Measurements from ENCODE around the gene C3orf22.
A peak's percentile ranks its signal among the peaks of the same experiment; 100 is the strongest.

The C3orf22 gene

DNA sequence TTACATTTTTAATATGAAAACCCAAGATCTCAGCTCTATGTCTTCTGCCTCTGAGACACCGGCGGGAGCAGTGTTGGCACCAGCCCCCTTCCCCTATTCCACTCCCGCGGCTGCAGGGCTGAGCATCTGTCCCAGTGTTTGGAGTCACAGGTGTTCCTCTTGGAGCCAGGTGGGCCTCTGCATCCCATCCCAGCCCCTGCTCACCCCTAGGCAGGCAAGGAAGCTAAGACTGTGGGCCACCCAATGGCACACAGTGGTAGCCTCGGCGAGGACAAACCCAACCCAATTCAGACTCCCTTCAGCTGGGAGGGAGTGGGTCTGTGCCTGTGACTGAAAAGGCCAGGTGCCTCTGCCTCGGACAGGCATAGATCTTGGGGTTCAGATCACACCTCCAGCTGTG lies 31.7 kb downstream of the C3orf22 start:
- DNase-seq = no peak

DNA sequence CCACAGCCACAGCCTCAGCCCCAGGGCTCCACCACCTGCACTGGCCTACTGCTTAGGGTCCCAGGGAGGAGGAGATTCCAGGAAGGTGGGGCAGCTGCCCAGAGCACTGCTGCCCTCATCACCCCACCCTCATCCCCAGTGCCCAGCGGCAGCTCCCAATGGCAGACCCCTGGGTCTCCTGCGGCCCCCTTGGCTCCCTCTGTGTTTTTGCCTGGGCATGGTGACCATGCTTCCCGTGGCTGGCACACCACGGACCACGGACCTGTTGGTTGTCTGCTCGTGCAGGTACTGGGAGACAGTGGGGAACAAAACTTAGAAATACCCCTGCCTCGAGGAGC lies 32.1 kb downstream of the C3orf22 start:
- DNase-seq = no peak

DNA sequence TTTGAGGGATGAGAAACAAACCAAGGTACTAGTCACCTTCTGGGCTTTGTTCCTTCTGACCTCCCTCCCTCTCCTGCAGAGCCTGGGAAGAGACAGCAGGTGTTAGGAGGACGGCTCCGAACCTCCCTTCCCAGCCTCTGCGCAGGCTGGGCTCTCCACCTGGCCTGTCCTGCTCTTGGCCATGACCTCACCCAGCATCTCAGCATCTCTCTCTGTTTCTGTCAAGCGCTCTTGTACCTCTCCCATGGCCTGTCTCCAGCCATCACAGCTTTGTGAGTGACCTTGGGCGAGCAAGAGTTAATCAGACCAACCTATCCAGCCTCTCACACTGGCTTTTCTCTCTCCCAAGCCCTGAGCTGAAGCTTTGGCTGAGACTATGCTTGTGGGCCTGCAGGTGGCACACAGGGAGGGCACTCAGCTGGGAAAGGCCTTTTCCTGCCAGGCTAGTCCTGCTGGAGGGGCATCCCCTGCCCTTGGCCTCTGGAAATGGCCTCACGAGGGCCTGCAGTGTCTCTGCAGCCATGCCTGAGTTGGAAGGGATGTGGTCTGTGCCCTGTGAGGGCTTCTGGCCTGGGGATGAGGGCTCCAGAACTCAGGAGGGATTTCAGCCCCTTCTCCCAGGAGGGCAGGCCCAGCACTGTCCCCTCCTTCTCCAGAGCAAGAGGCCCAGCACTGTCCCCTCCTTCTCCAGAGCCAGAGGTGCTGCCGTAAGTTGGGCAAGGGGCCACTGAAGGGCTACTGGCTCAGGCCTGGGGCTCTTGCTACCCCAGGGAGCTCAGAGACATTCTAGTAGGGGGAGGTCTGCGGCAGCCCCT lies 32.7 kb downstream of the C3orf22 start:
- no peak for DNase-seq

DNA sequence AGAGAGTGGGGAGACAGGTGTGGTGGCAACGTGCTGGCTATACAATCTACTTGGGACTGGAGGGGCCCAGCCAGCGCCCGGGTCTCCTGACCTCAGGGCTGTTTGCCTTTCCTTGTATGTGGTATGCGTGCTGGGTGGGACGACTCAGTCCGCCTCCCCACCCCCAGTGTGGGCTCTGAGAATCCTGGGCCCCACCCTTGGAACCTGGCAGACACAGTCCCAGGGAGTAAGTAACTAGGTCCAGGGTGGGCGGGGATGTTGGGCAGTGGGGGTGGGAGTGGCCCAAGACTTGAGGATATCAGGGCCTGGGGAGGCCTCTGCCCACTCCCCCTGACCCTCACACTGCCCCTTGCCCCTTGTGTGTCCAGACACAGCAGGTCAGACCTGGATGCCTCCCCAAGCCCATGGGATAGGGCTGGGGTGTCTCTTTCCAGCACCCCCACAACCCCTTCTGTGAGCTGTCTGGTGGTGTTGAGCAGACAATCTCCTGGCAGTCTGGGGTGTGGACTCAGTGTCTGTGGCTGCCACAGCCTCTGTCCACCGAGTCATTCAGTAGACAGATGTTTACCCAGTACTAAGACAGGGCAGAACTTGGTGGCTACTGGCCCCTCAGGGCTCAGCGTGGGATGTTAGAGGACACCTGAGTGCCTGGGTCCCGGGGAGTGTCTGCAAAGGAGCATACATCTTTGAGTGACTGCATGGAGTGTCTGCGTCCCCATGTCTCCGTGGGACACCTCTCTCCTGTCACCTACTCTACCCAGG lies 33.5 kb downstream of the C3orf22 start:
- no peak for DNase-seq

DNA sequence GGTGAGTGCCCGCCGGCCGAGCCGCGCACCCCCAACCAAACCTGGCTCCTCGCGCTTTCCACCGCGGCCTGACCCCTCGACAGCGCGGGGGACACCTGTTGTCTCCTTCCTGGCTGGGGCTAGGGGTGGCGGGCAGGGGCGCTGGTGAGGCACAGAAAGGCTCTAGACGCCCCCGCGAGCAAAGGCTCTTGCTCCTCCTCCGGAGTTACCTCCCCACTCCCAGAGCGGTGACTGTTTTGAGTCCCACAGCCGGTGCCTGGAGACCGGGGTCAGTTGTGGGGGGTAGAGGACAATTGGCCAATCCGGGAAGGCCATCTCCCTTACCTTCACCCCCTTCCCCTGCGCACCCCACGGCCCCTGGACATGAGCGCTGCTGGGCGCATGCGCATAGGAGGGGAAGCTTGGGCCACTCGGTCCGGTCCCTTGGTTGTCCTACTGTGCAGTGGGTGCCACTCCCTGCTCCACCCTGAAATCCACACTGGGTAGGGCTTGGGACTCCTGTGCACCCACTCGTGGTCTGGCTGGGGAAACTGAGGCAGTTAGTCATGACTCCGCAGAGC lies 34.2 kb downstream of the C3orf22 start:
- DNase-seq = no peak

DNA sequence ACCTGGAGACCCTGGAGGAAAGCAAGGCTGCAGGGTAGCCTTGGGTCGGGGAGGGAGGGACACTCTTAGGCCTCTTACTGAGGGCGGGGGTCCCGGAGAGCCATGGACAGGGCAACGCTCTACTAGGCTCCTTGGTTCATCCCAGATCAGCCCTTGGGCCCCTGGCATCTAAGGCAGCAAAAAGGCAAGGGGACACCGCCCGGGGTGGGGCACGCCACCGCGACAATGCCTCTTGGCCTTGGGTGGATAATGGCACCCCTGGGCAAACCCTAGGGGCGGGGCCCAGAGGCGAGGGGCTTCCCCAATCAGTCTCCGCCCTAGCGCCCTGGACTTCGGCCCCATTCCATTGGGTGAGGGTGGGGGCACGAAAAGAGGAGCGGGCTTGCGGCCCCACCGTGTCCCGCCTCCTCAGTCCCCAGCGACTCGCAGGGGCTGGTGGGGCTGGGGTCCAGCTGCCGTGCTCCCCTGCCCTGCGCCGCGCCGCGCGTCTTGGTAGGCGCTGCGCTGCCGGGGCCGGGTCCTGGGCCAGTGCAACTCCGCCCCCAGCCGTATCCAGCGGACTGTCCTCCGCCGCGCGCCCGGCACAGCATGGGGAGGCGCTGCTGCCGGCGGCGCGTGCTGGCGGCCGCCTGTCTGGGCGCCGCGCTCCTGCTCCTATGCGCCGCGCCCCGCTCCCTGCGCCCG lies 34.8 kb downstream of the C3orf22 start, which contains the start of gene CHST13:
TSS of gene CHST13 (plus strand) at position 411 of the 684 bp plus-strand sequence. CDS start at position 589, 178 bp downstream.
- DNase-seq = no peak

DNA sequence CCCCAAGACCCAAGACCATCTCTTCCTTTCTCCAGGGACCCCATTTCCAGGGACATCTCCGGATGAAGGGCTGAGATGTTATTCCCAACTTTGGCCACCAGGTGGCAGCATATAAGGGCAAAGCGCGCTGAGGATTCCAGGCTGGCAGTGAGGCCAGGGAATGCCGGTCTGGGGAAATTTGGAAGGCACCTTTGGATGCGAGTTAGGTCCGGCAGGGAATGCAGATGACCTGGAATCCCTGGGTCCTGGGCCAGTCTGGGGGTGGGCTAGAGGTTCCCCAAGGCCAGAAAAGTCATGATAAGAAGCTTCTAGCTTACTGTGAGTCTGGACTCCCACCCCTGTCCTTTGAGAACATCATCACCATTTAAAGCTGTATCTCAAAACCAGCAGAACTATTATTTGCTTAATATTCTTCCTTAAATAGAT lies 36.4 kb downstream of the C3orf22 start:
- peak; percentile 59 for DNase-seq

DNA sequence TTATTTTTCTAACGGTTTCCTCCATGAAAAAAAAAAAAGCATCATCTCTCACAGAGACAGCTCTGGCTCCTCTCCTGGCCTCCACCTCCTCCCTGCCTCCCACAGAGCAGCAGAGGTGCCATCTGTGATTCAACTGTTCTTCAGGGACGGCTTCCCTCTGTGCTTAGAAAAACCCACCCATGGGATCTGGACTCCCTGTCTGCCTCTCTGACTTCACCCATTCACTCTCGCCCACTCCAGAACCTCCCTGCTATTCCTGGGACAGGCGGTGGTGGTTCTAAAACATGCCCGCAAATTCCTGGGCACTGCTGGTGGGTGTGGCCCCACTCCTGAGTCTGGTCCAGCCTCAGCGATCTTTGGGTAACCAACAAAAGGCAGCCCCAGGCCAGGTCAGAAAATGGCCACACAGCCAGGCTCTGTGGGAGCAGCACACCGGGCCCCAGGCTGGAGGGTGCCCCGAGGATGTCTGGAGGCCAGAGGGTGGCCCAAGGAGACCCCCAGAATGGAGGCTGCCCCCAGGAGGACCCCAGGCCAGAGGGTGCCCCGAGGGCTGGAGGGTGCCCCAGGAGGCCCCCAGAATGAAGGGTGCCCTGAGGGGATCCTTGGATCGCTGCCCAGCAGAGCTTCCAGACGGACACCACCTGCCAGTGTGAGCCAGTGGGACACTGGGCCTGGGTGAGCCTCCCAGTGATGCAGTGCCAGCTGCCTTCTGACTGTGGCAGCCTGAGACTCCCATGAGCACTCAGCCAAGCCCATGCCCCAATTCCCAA lies 37.4 kb downstream of the C3orf22 start:
- DNase-seq = no peak

DNA sequence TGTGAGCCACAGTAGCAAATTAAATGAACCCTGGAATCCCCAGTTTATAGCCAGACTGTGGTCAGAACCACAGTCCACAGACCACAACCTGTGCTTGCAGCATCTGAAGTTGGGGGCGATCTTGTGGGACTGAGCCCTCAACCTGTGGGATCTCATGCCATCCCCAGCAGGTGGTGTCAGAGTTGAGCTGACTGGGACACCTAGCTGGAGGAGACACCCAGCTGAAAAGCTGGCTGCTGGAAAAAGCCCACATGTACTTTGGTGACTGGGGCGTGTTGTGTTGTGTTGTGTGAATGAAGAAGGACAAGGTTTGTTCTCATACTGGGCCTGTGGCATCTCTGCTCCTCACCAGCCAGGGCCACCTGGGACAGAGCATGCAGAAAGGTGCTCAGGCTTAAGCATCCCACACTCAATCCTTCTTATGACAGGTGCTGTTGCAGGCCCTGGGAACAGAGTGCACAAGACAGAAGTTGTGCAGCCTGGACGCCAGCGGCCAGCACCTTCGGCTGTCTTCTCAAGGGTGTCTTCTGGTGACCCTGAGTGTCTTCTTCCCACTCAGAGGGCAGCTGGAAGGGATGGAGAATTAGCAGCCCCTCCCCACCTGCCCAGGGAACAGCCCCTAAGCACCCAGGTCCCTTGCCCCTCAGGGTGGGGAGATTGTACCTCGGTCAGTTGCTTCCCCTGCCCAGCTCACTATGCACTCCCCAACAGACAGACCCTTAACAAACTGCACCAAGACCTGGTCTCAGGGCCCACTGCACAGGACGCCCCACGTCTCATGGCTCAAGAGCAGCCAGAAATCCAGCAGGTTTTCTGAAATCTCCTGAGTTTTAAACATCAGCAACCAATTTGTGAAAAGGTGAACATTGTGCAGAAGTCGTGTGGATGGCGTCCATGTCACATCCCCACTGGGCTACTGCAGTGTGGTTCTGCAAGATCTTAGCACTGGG lies 39.0 kb downstream of the C3orf22 start:
- DNase-seq = no peak

DNA sequence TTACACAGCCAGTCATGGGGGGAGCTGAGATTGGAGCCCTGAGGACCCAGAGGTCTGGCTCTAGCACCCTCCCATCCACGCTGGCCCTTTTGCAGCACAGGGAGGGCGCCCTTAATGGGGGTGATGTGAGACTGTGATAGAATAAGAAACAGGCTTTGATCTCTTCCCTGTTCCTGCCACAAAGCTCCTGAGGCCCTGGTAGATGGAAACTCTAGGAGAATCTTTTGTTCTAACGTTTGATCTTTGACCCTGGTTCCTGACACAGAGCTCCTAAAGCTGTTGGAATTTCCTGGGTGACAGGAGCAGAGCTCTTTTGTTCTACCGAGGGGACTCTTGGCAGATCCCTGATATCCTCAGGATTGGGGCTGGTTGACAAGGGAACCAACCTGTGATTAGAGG lies 40.0 kb downstream of the C3orf22 start:
- no peak for DNase-seq

DNA sequence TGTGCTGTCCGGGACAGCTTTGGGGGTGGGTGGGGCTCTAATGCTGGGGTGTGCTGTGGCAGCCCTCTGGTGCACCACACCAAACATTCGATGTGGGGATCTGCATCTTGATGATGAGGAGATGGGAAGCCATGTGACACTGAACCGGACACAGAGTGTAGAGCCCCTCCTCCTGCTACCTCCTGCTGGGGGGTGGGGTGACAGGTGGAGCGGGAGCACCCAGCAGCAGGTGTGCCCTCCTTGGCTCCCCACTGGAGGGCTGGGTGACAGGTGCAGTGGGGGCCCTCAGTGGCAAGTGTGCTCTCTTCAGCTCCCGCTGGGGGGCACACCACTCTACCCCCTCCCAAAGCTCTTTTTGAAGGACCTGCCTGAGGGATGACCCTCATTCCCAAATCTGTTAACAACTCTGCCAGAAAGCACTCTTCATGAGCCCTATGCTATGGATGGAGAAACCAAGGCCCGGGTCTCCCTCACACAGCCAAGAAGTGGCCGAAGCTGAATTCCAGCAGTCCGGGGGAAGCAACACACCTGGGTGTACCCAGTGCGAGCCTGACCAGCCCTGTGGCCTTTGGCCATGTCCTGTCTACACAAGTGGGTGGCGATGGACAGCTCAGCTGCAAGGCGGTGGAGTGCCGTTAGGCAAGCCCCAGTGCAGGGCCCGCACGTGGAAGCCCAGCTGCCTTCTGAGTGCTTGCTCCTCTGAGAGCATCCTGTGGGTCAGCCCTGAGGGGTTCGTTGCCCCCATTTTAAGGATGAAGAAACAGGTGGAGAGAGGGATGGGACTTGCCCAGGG lies 40.5 kb downstream of the C3orf22 start:
- no peak for DNase-seq

DNA sequence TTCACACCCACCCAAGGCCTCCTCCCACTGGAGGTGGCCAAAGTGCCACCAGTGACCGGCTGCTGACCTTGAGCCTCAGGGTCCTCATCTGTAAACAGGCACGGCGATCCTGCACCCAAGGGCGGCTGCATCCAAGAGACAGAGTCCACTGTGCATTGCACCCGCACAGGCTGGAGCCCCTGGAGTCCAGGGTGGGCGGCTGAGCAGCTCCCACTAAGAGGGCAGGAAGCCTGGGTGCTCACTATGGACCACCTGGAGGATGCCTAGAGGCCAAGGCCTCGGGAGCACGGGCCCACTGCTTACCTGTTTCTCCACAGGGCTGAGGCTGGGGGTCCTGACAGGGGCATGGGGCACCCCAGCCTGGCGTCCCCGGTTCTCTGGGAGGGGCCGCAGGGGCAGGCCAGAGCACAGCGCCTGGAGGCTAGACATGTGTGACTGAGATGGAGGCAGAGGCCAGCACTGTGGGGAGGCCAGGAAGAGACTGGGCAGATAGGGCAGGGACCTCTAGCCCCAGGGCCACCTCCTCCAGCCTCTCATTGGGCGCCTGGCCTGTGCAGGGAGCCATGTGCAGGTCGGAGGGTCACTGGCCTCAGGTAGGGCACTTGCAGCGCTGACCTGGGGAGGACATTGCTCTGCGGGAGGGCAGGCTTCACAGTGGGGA lies 41.3 kb downstream of the C3orf22 start, which contains the start of gene UROC1:
TSS of gene UROC1 (minus strand) at position 483 of the 661 bp plus-strand sequence. CDS start at position 429, 54 bp downstream.
- no peak for DNase-seq

DNA sequence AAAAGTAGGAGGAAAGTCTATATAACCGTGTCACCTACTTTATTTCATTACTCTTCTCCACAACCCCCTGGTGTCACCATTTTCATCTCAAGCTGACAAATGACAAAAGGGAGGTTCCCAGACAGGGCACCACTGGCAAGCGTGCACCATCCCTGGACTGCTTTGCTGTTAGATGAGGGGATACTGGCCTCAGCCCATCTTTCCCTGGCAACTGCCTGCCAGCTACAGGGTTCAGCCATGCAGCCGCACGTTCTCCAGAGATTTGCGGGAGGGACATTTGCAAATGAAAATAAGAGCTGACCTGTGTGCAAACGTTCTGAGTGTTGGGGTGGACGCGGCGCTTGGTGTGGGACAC lies 41.8 kb downstream of the C3orf22 start:
- DNase-seq = no peak

DNA sequence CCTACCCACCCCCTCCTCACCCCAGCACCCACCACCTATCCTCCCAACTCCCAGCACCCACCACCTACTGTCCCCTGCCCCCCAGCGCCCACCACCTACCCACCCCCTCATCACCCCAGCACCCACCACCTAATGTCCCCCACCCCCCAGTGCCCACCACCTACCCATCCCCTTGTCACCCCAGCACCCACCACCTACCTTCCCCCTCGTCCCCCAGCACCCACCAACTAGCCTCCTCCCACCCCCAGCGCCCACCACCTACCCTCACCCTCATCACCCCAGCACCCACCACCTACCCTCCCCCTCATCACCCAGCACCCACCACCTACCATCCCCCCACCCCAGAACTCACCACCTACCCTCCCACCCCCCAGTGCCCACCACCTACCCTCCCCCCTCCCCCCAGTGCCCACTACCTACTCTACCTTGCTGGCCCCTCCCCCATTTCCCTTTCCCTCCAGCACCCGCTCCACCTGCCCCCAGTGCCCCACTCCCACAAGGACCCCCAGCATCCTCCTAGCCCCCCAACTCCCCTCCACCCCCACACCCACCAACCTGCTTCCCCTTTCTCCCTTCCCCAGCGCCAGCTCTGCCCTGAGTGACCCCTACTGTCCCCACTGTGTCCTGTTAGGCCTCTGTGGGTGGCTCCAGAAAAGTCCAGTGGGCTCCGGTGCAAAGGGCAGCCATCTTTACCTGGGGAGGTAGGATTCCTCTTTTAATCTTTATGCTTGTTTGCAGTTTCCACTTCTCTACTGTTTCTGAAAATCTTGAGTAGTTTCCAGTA lies 42.4 kb downstream of the C3orf22 start:
- DNase-seq = no peak

DNA sequence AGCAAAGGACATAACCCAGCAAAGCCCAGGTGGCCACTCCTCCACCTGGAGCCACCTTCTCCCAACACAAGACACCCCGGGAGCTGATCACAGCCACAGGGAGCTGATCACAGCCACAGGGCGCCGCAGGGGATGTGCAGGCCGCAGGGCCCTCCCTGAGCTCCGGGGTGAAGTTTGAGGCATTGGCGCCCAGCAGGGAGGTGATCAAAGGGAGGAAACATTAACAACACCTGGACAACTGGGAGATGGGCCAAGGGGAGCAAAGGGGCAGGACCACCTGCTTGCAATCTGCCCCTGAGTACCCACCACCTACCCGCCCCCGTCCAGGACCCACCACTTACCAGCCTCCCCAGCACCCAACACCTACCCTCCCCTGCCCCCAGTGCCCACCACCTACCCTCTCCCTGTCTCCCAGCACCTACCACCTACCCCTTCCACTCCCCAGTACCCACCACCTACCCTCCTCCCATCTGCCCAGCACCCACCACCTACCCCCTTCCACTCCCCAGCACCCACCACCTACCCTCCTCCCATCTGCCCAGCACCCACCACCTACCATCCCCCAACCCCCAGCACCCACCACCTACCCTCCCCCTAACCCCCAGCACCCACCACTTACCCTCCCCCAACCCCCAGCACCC lies 43.5 kb downstream of the C3orf22 start:
- no peak for DNase-seq

DNA sequence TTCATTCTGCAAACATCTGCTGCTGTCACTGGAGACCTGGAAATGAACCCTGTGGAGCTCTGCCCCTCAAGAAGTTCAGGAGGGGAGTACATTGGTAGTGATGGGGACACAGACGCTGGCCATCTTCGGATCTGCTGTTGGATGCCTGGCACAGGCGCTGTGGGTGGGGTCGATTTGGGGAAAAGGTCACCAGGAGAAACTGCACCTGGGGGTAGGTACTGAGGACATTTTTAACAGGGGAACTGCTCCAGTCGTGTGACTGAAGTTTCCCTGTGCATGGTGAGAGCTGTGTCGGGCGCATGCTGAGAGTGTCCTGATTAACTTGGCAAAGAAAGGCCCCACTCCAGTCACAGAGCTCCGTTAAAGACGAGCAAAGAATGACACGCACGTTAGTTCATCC lies 44.6 kb downstream of the C3orf22 start:
- DNase-seq = no peak

DNA sequence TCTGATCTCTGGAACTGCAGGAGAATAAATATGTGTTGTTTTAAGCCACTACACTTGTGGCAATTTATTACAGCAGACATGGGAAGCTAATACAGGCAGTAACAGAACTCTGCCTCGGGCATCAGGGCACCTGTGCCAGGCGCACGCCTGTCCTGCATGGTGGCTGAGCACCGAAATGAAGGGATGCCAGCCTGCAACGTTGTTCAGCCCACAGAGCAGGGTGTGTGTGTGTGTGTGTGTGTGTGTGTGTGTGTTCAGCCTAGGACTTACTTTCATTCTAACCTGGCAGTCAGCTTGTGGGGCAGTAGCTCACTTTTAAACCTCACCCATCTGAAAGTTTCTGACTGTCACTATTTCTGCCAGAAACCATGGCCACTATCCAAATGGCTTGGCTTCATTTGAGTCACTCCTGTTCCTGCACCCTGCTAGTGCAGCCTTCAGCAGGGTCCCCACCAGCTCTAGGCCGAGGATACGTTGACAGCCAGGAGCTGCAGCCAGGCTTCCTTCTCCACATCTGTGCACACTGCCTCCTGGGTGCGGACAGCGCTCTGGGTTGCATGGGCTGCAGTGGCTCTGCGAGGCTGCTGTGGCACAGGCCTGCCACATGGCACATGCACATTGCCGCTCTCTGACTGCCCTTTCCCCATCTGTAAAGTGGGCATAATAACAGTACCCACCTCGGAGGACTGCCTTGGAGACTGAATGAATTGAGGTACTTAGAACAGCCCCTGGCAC lies 45.6 kb downstream of the C3orf22 start:
- no peak for DNase-seq

DNA sequence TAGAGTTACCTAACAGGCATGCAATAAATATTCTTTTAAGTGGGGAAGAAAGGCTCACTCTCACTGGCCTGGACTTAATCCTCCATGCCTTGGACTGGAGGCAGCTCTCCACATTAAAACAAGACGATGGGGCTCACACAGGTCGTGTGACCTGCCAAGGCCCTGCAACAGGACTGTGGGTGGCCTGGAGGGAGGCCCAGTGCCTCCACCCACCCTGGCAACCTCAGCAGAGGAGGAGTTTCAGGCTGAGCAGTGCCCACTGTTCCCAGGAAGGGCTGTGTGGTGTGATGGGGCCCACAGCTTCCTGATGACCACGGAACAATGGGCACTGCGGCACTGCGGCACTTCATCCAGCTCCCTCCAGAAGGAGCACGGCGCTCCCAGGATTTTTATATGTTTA lies 46.7 kb downstream of the C3orf22 start:
- DNase-seq = no peak

All from activated CD4-positive, CD25-positive, alpha-beta regulatory T cell treated with anti-CD3 and anti-CD28 coated beads, Interleukin-2, amount 50 U/mL, for 72 hours (primary cell).